MCF 10A (cell line): ENCODE measurements around the gene CRKL. TPM values are rescaled to one million over a fixed set of nuclear protein-coding genes. Genes with fewer than 3 reads are reported as not detected.
"Not testable (repeated sequence)": the region's sequence is repeated elsewhere in the genome, so short reads cannot be mapped to it uniquely, and the experiment has no call there.

Experiments
- BruUV-seq: library from RNA; stranded (reverse); fragments of 400-500 nt; replicated peaks from 2 replicates; lab custom pipeline; 2021; lab: Mats Ljungman, UMichigan
- CTCF ChIA-PET: fragments of 300-600 bp; sonication (Branson Sonifier 250); formaldehyde crosslinking; extraction: SDS; loops from one replicate; lab custom pipeline; 2021; ENCODE audit warnings: antibody characterized with exemption, inconsistent platforms; lab: Yijun Ruan, JAX
- POLR2A ChIA-PET: fragments of 300-600, 350-650 bp; sonication (Branson Sonifier 250); formaldehyde crosslinking; extraction: SDS; loops from one replicate; lab custom pipeline; 2020; ENCODE audit warnings: antibody characterized with exemption, inconsistent platforms; lab: Yijun Ruan, JAX
- DNase-seq: peaks from one replicate; pipeline ENCODE4 v3.0.0-alpha.2; 2018; ENCODE audit not compliant: unreplicated experiment
- H3K27ac Mint-ChIP-seq: one replicate; pipeline ENCODE4 v1.8.0; 2022; ENCODE audit warnings: mild to moderate bottlenecking, low read depth, mixed read lengths; ENCODE audit not compliant: unreplicated experiment
- H3K27me3 Mint-ChIP-seq: one replicate; pipeline ENCODE4 v1.8.0; 2022; ENCODE audit warnings: mixed read lengths; ENCODE audit not compliant: insufficient read depth, unreplicated experiment
- H3K36me3 Mint-ChIP-seq: one replicate; pipeline ENCODE4 v1.8.0; 2022; ENCODE audit warnings: mild to moderate bottlenecking, moderate library complexity, mixed read lengths; ENCODE audit not compliant: insufficient read depth, unreplicated experiment
- H3K4me1 Mint-ChIP-seq: one replicate; pipeline ENCODE4 v1.8.0; 2022; ENCODE audit warnings: mixed read lengths; ENCODE audit not compliant: insufficient read depth, unreplicated experiment
- H3K4me3 Mint-ChIP-seq: one replicate; pipeline ENCODE4 v1.8.0; 2022; ENCODE audit warnings: mild to moderate bottlenecking, moderate library complexity, mixed read lengths; ENCODE audit not compliant: unreplicated experiment
- H3K9me3 Mint-ChIP-seq: one replicate; pipeline ENCODE4 v1.8.0; 2022; ENCODE audit warnings: mixed read lengths; ENCODE audit not compliant: unreplicated experiment
- CTCF ChIP-seq: fragments of 200-600 bp; IDR thresholded peaks from one replicate; pipeline ENCODE4 v1.8.0; 2022; ENCODE audit warnings: antibody characterized with exemption, mild to moderate bottlenecking; ENCODE audit not compliant: unreplicated experiment
- intact Hi-C: fragments of 100-400 bp; cut with micrococcal nuclease; formaldehyde crosslinking; loops from 2 replicates; pipeline ENCODE4 v1.14.1; 2022
- total RNA-seq: library from RNA; stranded (reverse); gene quantifications from 2 replicates; pipeline ENCODE4 v1.2.3, GENCODE V29; 2022

Gene CRKL
- total RNA-seq, 1 experiment from 2014 or later = 74.0 TPM

- ChIA-PET CTCF (interaction anchor here (0.6 to 1.7 kb wide), 3 partner anchors 19 to 51 kb away, joined by 3 to 8 read pairs (median 5); no protein-coding TSS in a partner anchor), POLR2A (interaction anchor here (0.6 to 2.7 kb wide), 6 partner anchors 11 to 45 kb away, joined by 3 to 11 read pairs (median 8); partner anchors contain the start of genes CRKL and LZTR1)
- Mint-ChIP-seq H3K9me3 (no peaks in the 10 kb centered on the region), H3K4me1 (peaks cover 38% of the 10 kb centered on the region), H3K27me3 (no peaks in the 10 kb centered on the region), H3K4me3 (no peak overlapping the region), H3K27ac (peak overlapping the region; percentile 8), H3K36me3 (peaks cover 54% of the 10 kb centered on the region)
- DNase-seq = no peak
- intact Hi-C loops = no loop called here
- BruUV-seq = no TSS peak
- no peak for TF ChIP-seq CTCF
Observed at GRCh38 chr22:20937031-20937793, 20.0 kb downstream of the CRKL start.

GRCh38 chr22:20937794-20938671 is 20.8 kb downstream of the CRKL start:
- TF ChIP-seq CTCF = no peak
- CTCF ChIA-PET = interaction anchor here (0.6 to 1.7 kb wide), 5 partner anchors 17 to 52 kb away, joined by 3 to 8 read pairs (median 4); no protein-coding TSS in a partner anchor
- BruUV-seq = no TSS peak
- intact Hi-C loops = no loop called here
- DNase-seq = no peak
- H3K27ac Mint-ChIP-seq = no peak overlapping the region
- peaks cover 62% of the 10 kb centered on the region for H3K36me3 Mint-ChIP-seq
- no peak overlapping the region for H3K4me3 Mint-ChIP-seq
- POLR2A ChIA-PET = interaction anchor here (1.0 to 2.7 kb wide), 6 partner anchors 12 to 44 kb away, joined by 4 to 11 read pairs (median 8); partner anchors contain the start of genes CRKL and LZTR1
- no peaks in the 10 kb centered on the region for H3K27me3 Mint-ChIP-seq
- H3K4me1 Mint-ChIP-seq = peaks cover 38% of the 10 kb centered on the region
- no peaks in the 10 kb centered on the region for H3K9me3 Mint-ChIP-seq

- H3K36me3 Mint-ChIP-seq = peaks cover 54% of the 10 kb centered on the region
- peaks cover 34% of the 10 kb centered on the region for H3K4me1 Mint-ChIP-seq
Observed at GRCh38 chr22:20939457-20940185, 22.4 kb downstream of the CRKL start.

GRCh38 chr22:20940186-20940651 is 23.0 kb downstream of the CRKL start:
- Mint-ChIP-seq H3K4me3 (no peak overlapping the region), H3K9me3 (no peaks in the 10 kb centered on the region), H3K27me3 (no peaks in the 10 kb centered on the region), H3K4me1 (peaks cover 39% of the 10 kb centered on the region), H3K36me3 (peaks cover 48% of the 10 kb centered on the region), H3K27ac (no peak overlapping the region)
- ChIA-PET CTCF (interaction anchor here (0.6 to 1.4 kb wide), 2 partner anchors 21 to 54 kb away, joined by 3 to 4 read pairs; no protein-coding TSS in a partner anchor), POLR2A (interaction anchor here (0.9 to 1.1 kb wide), 2 partner anchors 35 to 163 kb away, joined by 3 read pairs; no protein-coding TSS in a partner anchor)
- BruUV-seq = no TSS peak
- intact Hi-C loops = no loop called here
- no peak for TF ChIP-seq CTCF
- no peak for DNase-seq

More at GRCh38 chr22:20939457-20940185, 22.4 kb downstream of the CRKL start:
- peak overlapping the region; percentile 66 for H3K27ac Mint-ChIP-seq
- H3K27me3 Mint-ChIP-seq, H3K4me3 Mint-ChIP-seq, BruUV-seq, intact Hi-C loops, H3K9me3 Mint-ChIP-seq, DNase-seq: not testable (repeated sequence)
- ChIA-PET POLR2A (interaction anchor here (1.1 kb wide), 1 partner anchor 162 kb away, joined by 3 read pairs; no protein-coding TSS in a partner anchor), CTCF (interaction anchor here (1.4 kb wide), 1 partner anchor 54 kb away, joined by 4 read pairs; no protein-coding TSS in a partner anchor)
